GM18517 (cell line): ENCODE measurements around the gene BET1.

Experiments
- ATAC-seq: cut with Tn5 transposase; IDR thresholded peaks from one replicate; pipeline ENCODE4 v1.9.1; 2021; ENCODE audit warnings: mild to moderate bottlenecking, moderate library complexity; ENCODE audit not compliant: unreplicated experiment

BET1 gene

GRCh38 chr7:94015538-94015937, 11.4 kb upstream of the BET1 start:
- no peak for ATAC-seq

GRCh38 chr7:94012746-94013145, 8.6 kb upstream of the BET1 start:
- ATAC-seq: no peak

- no peak for ATAC-seq
Measured at GRCh38 chr7:94011714-94012353, 7.7 kb upstream of the BET1 start.

- ATAC-seq: no peak
Measured at GRCh38 chr7:94008537-94008936, 4.4 kb upstream of the BET1 start.

GRCh38 chr7:94005753-94006152, 1.6 kb upstream of the BET1 start:
- ATAC-seq: no peak

- ATAC-seq: peak; percentile 27
Measured at GRCh38 chr7:94003446-94004023, 620 bp downstream of the BET1 start.

GRCh38 chr7:94001396-94001795, 2.8 kb downstream of the BET1 start:
- ATAC-seq: no peak

- ATAC-seq: no peak
Measured at GRCh38 chr7:93997868-93998267, 6.3 kb downstream of the BET1 start.

- ATAC-seq: no peak
Measured at GRCh38 chr7:93992421-93993110, 11.6 kb downstream of the BET1 start.

GRCh38 chr7:93987297-93987696, 16.9 kb downstream of the BET1 start:
- no peak for ATAC-seq

- no peak for ATAC-seq
Measured at GRCh38 chr7:93985101-93985500, 19.1 kb downstream of the BET1 start.

GRCh38 chr7:93984024-93984423, 20.1 kb downstream of the BET1 start:
- ATAC-seq: no peak

- no peak for ATAC-seq
Measured at GRCh38 chr7:93981480-93981874, 22.7 kb downstream of the BET1 start.

- no peak for ATAC-seq
Measured at GRCh38 chr7:93980744-93981479, 23.2 kb downstream of the BET1 start.

- ATAC-seq: no peak
Measured at GRCh38 chr7:93977211-93977950, 26.8 kb downstream of the BET1 start.

- no peak for ATAC-seq
Measured at GRCh38 chr7:93973134-93973533, 31.0 kb downstream of the BET1 start.

GRCh38 chr7:93972029-93972725, 32.0 kb downstream of the BET1 start:
- ATAC-seq: no peak

GRCh38 chr7:93968911-93969620, 35.1 kb downstream of the BET1 start:
- no peak for ATAC-seq

GRCh38 chr7:93964813-93965212, 39.3 kb downstream of the BET1 start:
- no peak for ATAC-seq

GRCh38 chr7:93964262-93964661, 39.9 kb downstream of the BET1 start:
- ATAC-seq: no peak
